CD4-positive, alpha-beta T cell treated with Interferon alpha-2 for 1 hour (primary cell): Measurements from ENCODE around the gene USP27X.

Source experiments
- DNase-seq, 2 donors: peaks; one replicate each; pipeline ENCODE4 v3.0.0-alpha.2; 2020 to 2022

Gene USP27X

DNA sequence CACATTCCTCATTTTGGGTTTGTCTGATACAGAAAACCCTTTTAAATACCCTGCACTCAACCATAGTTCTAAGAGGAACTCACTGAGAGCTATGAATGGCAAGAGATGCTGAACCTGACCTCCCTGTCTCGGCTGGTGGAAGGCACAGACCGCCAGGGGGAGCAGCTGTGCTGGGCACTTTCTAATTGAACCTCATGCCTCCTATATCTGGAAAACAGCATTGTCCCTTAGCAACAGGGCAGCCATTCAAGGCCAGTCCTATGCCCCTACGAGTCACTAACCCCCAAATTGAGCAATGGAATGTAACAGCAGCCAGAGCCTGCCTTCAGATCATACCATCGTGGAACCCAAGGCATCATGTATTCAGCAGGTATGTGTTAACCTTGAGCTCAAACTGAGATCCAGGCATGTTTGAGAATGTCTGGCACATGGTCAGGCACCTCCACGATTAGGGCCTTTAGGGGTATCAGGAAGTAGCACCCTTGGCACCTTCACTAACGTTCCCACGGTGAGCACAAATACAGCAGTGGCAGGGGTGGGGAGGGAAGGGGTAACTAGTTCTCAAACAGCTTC lies 5.1 kb downstream of the USP27X start:
- DNase-seq, result peak; percentile 59 to 60

GRCh38 chrX:49892542-49892941 lies 13.3 kb downstream of the USP27X start:
- DNase-seq, result no peak

GRCh38 chrX:49896951-49897350 lies 17.7 kb downstream of the USP27X start:
- DNase-seq, result no peak

- no peak for DNase-seq
Observed at GRCh38 chrX:49901048-49901447, 21.8 kb downstream of the USP27X start.

- DNase-seq, result no peak
Observed at GRCh38 chrX:49910344-49910743, 31.1 kb downstream of the USP27X start.

- no peak for DNase-seq
Observed at GRCh38 chrX:49912086-49912485, 32.8 kb downstream of the USP27X start.

- DNase-seq, result no peak
Observed at GRCh38 chrX:49912861-49913260, 33.6 kb downstream of the USP27X start.

GRCh38 chrX:49915361-49916222 lies 36.3 kb downstream of the USP27X start:
- peak; percentile 40 to 68 for DNase-seq

DNA sequence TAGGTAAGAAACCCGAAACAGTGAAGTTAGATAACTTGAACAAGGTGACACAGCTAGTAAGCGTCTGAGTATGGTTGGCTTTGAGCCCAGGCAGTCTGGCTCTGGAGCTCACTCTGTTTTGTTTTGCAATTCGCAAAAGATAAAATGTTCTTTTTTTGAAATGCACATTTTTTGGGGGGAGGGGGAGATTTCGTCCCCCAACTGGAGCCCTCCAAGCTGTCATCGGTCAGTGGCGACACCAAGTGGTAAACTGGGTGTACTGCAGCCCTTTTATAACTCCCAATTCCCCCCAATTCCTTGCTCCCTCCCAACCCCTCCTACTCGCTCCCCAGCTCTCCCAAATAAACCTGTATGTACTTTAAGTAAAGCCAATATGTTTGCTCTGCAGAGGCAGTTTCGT lies 40.3 kb downstream of the USP27X start:
- DNase-seq, result peak; percentile 2 to 32

- DNase-seq, result no peak
Observed at GRCh38 chrX:49921109-49921508, 41.8 kb downstream of the USP27X start.

- peak; percentile 96 to 97 for DNase-seq
Observed at GRCh38 chrX:49922291-49923241, 43.3 kb downstream of the USP27X start, which contains the start of gene CLCN5. Gene CLCN5 (plus strand): TSS chrX:49922596. CDS start chrX:49925299, 2,703 bp downstream.

- DNase-seq, result no peak
Observed at GRCh38 chrX:49925176-49925575, 45.9 kb downstream of the USP27X start.

DNA sequence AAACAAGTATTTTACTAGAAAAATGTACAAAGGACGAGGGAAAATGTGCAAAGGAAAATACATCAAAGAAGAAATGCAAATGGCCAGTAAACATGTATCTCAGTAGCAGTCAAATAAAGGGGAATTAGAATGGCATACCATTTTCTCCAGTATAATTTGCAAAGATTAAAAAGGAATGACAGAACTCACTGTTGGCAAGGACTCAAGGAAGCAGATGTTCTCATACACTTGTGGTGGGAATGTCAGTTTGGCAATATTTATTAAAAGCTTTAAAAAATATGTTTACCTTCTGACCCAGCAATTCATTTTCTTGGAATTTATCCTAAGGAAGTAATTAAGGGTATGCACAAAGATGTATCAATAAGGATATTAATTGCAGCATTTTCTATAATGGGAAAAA lies 50.8 kb downstream of the USP27X start:
- DNase-seq, result no peak
